ENCODE data around the gene KRT6C. TPM values are rescaled to one million over a fixed set of nuclear protein-coding genes. Genes with fewer than 3 reads are reported as not detected.

KRT6C gene
- total RNA-seq (2014; rRNA removed; shearing (Covaris generic)): not detected in 2 replicates
- polyA plus RNA-seq (2014; cell fraction: nucleus; rRNA removed): not detected in 2 replicates

DNA sequence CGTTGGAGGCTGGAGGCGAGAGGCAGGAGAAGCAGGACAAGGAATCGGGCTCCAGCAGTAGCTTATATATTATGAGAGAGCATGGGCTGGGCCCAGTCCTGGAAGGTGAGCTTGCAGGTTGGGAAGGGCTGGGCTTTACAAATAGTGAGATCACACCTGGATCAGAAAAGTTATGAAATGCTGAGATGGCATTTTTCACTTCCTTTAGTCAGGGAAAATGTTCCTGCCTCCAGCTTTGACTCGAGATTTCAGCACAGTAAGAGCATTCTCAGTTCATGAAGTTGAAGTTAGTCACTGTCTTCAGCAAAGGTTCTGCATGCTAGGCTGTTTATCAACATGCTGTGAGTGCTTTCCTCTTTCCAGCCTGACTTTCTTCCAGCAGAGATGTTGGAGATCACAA is at the start of gene KRT6C:
KRT6C (minus strand) TSS at position 38 of the 400 bp plus-strand sequence. CDS start 68 bp downstream, outside the sequence.
- no peak for DNase-seq (ENCODE audit: extremely low read depth, low read depth)

DNA sequence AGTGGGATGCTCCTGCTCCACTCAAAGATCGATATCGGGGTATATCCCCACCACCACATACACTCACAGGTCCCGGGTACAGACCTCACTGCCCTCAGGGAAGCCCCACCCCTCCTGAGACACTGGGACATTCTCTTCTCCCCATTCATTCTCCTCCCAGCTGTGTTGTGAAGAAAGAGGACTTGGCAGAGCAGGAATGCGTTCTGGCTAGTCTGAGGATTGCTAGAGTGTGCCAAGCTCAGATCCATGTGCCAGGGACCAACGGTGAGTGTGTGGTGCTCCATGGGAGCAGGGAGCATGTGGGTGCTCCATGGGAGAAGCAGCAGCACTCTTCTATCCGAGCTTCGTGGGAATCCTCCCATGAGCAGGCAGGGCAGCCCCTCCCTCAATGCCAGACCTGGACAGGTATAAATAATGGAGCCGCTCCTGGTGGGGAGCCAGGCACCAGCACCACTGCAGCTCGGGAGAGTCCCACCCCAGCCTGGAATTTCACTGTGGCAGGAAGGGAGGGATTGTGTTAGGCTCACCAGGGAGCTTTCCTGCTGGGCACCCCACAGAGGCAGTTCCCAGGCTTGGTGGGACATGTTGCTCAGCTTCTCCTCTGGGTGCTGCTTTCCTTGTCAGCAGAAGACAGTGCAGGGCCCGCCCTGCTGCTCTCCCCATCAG is 48.9 kb upstream of the KRT6C start:
- DNase-seq (ENCODE audit: extremely low read depth, low read depth): no peak

DNA sequence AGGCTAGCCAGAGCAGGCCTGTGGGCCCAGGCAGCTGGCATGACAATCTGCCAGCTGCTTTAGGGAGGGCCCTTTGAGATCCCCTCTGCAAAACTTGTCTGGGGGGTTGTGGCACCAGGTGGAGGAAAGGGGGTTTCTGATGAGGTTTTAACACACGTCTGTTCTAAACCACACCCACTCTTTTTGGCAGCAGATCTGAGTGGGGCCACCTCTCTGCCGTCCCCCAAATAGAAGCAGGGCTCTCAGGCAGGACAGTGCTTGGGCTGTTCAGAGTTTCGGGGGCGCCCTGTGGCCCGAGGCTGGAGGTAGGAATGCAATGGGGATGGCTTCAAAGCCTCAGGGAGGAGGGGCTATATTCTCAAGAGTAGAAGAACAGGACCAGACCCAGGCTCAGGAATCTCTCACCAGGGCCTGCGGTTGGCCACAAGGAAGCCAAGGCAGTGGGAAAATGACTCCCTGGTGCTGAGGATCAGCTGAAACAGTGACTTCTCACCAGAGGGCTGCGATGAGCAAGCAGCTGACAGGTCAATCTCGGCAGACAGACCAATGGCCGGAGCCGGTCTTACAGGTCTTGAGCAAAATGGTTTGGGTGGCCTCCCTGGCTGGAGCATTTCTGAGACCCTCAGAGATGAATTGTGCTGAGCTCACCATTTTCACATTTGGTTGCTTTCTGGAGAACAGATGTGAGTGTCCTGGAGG is 48.1 kb upstream of the KRT6C start:
- no peak for DNase-seq (ENCODE audit: extremely low read depth, low read depth)

DNA sequence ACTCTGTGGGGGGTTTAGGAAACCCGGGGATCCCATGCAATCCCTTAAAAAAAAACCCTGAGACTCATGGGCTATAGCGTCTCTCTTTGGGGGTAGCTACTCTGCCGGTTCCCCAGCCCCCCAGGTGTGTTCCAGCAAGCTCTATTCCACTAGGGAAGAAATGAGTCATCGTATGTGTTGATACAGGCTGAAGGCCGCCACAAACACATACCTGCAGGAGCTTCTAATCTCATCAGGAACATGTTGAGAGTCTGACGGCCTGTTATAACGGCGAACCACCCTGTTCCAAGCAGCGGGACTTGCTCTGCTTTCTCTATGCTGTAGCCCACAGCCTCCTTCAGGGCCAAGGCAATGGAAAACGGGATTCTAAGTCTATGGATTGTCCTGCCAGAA is 47.6 kb upstream of the KRT6C start:
- DNase-seq (ENCODE audit: extremely low read depth, low read depth): no peak

DNA sequence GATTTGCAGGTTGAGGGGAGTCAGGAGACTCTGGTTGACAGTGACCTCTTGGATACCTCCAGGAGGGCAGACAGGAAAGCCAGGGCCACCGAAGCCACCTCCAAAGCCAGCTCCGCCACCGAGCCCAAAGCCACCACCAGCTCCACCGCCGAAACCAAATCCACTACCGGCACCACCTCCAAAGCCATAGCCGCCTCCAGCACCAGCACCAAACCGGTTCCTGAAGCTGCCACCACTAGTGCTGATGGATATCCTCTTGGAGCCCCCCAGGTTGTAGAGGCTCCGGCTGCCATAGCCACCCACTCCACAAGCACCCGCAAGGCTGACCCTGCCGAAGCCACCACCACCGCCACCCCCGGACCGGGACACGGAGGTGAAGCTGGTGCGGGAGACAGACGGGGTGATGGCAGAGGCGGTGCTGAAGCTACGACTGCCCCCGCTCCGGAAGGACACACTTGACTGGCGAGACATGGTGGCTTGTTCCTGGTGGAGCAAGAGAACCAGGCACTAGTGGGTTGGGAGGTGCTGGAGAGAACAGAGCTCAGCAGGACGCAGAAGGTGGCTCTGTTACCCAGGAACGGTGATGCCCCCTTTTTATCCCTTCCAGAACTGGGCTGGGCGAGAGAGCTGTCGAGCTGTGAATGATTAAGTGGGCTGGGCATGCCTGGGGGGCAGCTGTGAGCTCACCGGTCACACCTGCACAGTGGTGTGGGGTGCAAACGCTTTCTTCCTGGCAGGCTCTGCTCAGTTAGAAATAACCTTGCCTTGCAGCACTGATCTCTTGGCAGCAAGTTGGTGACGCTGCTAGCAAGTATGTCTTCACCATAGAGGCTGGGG is 46.4 kb upstream of the KRT6C start, which contains the start of gene KRT5:
KRT5 (minus strand) TSS at position 569 of the 837 bp plus-strand sequence; CDS start at position 471, 98 bp downstream.
- no peak for DNase-seq (ENCODE audit: extremely low read depth, low read depth)

DNA sequence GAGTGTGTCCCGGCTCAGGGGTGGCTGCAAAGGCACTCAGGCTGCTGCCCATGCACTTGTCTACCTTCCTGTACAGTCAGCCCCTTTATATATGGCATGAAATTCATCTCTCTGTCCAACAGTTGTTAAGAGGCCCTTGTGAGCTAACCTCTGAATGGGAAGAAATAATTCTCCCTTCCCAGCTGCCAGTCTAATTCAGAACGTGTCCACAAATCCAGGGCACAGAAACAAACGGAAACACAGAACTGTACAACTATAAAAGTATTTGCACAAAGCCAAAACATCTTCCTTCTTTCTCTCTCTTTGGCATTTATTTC is 45.7 kb upstream of the KRT6C start:
- DNase-seq (ENCODE audit: extremely low read depth, low read depth): no peak

DNA sequence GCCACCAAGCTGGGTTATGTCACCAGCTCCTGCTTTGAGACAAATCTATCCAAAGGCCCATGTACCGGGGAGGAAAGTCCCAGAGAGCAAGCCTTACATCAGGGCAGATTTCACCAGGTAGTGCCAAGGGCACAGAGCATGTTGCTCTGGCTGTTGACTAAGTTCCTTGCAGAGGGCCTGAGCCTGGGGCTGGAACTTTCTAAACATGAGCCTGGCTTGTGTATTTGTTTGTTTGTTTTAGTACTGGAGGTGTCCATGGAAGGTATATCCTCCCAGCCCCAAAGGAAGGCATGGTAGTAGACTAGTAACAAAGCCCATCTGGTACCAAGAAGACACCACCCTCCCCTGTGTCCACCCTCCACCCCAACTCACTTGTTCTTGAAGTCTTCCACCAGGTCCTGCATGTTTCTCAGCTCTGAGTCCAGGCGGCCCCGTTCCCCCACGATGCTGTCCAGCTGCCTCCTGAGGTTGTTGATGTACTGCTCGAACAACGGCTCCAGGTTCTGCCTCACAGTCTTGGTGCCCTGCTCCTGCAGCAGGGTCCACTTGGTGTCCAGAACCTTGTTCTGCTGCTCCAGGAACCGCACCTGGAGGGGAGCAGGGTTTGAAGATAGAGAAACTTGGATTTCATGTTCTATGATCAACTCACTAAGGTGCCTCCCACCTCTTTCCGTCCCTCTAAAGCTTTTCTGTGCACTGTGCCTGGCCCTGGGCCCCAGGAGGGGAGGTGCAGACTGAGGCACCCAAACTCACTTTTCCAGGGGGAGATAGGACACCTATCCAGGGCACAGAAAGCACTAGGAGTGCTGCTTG is 45.2 kb upstream of the KRT6C start:
- DNase-seq (ENCODE audit: extremely low read depth, low read depth): no peak

DNA sequence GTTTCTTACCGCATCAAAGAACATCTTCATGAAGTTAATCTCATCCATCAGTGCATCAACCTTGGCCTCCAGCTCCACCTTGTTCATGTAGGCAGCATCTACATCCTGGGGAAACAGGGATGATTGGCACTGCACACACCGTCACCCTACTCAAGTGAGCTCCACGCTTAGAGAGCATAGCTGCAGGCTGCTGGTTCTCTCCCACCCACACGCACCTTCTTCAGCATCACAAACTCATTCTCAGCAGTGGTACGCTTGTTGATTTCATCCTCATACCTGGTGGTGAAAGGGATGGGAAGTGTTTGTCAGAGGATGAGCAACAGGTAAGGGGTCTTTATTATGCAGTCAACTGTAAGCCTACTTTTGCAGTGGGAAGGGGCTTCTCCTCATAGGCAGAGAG is 44.3 kb upstream of the KRT6C start:
- DNase-seq (ENCODE audit: extremely low read depth, low read depth): no peak

DNA sequence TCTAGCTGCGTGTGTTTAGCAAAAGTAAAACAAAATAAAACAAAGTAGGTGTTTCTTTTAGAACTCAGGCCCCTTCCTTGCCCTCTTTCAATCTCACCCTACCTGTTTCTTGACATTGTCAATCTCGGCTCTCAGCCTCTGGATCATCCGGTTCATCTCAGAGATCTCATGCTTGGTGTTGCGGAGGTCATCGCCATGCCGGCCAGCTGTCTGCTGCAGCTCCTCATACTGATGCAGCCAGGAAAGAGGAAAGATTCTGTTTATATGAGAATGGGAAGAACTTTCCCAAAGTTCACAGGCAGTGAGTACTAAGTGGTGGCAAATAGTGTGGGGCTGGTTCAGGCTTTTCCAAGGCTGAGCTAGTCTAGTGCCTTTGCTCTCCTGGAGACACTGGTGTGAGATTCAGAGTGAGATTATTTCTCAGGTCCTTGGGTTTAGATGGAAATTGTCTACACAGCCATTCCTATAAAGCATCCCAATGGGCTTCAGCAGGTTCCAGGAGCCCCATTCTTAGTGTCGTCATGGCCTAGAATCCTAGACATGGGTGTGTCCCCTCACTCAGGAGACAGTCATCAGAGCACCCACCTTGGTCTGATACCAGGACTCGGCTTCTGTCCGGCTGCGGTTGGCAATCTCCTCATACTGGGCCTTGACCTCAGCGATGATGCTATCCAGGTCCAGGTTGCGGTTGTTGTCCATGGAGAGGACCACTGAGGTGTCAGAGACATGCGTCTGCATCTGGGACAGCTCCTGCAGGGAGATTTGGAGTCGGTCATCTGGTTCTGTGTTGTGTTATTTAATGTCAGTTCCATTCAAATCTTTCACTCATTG is 43.6 kb upstream of the KRT6C start:
- DNase-seq (ENCODE audit: extremely low read depth, low read depth): no peak

DNA sequence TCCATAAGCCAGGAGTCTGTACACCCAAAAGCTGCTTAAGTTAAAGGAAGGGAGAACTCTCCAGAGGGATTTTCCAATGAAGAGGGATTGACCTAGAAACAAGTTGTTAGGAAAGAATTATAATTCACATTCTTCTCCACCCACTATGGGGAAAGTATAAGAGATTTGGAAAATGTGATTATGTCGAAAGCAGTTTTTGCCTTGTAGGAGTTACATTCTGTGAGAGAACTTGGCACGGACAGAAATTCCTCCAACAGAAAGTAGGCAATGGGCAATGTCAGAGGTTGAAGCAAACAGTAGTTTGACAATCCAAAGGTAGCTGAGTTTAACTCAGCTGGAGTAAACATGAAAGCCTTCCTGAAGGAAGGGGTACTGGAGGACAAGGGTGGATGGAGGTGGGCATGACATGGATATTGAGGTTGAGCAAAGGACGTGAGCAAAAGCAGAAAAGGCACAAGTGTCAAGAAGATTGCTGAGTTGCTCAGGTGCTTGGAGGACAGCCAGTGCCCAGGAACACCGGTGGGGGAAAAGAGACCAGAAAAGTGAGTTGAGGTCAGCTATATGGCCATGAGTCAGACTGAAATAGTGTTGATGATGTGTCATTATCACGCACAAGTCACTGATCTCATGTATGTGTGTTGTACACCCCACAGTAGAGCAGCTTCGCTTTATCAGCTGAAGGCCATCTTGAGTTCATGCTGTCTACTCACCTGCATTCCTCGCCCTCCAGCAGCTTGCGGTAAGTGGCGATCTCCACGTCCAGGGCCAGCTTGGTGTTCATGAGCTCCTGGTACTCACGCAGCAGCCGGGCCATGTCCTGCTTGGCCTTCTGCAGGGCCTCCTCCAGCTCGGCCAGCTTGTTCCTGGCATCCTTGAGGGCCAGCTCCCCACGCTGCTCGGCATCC is 42.6 kb upstream of the KRT6C start:
- no peak for DNase-seq (ENCODE audit: extremely low read depth, low read depth)

DNA sequence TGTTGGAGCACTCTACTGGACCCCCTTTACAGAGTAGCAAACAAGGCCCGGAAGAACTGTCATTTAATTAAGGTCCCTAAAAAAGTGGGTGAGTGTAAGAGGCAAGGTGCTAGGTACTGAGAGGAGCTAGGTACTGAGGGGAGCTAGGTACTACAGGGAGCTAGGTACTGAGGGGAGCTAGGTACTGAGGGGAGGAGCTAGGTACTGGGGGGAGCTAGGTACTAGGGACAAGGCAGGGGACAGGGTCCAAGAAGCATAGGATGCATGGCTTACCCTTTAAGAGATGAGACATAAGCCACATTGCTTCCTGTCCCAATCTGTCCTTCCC is 41.7 kb upstream of the KRT6C start:
- DNase-seq (ENCODE audit: extremely low read depth, low read depth): no peak

DNA sequence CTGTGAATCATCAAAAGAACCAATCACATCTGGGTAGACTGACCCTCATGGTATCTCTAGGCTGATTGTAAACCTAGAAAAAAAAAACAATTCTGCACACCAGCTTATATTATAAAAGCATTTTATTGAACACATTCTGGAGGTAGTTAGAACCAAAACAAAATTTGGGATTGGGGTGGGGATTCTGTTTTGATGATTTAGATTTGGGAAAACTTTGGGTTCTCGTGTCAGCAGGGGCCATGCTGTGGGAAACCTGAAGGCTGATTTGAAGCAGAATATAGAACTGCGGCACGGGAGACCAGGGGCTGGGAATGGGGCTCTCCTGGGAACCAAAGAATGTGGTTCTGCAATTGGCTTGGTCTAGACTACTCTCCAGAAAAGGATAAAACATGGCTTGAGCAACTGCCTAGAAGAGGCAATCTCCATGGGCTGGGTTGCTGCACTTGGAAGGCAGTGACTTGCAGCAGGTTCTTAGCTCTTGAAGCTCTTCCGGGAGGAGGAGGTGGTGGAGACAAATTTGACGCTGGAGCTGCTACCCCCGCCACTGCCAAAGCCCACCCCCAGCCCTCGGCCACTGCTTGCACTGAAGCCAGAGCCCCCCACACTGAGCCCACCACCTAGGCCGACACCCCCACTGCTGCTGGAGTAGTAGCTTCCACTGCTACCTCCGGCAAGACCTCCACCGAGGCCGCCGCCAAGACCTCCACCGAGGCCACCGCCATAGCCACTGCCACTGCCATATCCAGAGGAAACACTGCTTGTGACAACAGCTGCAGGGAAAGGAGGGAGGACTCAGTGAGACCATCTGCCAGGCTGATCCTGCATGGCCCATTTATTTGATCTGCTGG is 41.1 kb upstream of the KRT6C start:
- no peak for DNase-seq (ENCODE audit: extremely low read depth, low read depth)

DNA sequence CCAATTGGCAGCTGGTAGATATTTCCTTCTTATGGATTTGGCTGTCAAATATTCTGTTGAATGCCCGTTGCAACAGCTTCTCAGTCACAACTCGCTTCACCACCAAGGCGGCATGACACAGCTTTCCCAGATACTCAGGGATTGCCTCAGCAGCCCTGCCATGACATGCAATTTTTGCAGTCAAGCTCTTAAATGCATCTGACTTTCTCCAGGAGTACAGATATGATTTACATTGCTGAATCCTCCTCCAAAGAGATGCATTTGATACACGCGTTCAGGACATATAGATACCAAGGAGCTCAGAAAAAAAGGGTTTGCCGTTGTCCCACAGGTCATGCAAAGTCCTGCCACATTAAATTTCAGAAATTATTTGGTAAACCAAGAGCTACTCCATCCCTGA is 40.1 kb upstream of the KRT6C start:
- DNase-seq (ENCODE audit: extremely low read depth, low read depth): no peak

DNA sequence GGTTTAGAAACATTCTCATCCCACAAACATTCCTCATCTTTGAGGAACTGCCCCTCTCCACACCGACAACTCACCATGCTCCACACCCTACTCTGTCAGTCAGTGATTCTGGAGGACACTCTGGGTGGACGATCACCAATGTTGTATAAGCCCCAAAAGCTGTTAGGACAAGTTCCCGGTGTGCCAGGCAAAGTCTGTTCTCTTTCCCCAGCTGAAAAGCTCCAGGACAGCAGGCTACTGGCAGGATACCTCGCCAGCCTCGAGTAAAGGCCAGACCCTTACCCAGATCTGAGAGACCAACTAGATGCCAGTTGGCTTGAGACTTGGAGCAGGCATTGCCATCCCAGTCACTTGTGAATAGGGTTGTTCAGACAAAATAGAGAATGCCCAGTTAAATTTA is 34.6 kb upstream of the KRT6C start:
- DNase-seq (ENCODE audit: extremely low read depth, low read depth): no peak

DNA sequence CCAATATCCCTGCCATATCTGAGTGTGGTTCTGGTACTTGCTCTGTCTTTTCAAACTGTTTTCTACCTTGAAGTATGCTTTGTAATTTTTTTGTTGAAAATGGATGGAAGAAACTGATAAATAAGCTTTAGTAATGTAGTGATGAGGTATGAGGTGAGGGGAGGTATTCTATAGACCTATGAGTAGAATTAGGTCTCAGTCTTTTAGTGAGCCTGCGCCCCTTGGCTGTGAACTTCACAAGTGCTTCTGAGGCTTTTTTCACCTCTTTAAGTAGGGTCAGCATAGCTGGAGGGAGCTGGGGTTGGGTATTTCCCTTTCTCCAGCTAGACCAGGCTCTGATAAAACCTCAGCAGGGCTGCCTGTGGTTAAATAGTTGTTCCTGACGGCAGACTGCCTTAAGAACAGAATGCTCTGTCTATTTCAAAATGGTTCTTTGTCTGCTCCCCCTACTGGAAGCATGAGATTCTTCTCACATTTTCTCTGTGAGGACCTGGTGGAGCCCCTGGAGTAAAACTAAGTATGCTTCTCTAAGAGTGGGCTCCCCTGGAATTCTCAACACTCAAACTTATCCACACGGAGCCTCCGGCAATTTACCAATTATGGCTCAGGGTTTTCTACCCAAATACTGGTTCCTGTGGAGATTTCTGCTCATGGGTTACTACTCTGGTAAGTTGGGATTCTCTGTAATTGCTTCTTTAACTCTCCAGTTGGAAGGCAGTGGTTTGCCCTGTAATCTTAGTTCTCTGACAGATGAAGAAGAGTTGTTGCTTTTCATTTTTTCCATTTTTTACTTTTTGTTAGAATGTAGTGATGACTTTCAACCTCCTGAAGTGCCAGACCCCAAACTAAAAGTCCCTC is 33.5 kb upstream of the KRT6C start:
- peak; percentile 36 for DNase-seq (ENCODE audit: extremely low read depth, low read depth)

DNA sequence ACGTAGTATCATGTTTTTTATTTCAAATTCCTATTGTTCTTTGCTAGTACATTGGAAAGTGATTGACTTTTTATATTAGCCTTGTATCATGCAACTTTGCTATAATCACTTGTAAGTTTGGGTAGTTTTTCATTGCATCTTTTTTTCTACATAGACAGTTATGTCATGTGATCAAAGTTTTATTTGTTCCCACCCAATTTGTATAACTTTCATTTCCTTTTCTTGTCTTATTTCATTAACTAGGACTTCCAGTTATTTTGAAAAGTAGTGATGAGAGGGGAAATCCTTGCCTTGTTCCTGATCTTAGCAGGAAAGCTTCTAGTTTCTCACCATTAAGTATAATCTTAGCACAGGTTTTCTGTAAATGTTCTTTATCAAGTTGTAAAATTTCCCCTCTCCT is 29.3 kb upstream of the KRT6C start:
- DNase-seq (ENCODE audit: extremely low read depth, low read depth): no peak

DNA sequence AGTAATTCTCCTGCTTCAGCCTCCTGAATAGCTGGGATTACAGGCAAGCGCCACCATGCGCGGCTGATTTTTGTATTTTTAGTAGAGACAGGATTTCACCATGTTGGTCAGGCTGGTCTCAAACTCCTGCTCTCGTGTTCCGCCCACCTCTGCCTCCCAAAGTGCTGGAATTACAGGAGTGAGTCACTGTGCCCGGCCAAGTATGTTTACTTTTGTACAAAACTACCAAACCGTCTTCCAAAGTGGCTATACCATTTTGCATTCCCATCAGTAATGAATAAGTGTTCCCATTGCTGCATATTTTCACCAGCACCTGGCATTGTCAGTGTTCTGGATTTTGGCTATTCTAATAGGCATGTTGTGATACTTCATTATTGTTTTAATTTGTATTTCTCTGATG is 27.9 kb upstream of the KRT6C start:
- no peak for DNase-seq (ENCODE audit: extremely low read depth, low read depth)
